Keratinocyte (primary cell): Measurements from ENCODE around the gene PID1. TPM values are rescaled to one million over a fixed set of nuclear protein-coding genes. Genes with fewer than 3 reads are reported as not detected.

Source experiments
- DNase-seq: peaks from one replicate; pipeline ENCODE4 v3.0.0-alpha.2; 2011; ENCODE audit warnings: low read depth, missing footprints, low spot score
- FAIRE-seq: peaks from 2 replicates; lab custom pipeline; 2011; peaks lifted over from hg19 to GRCh38; lab: Jason Lieb, UNC
- H2AFZ ChIP-seq: 2 replicates; pipeline ENCODE4 v1.6.0; 2012; ENCODE audit warnings: low read length, control low read depth, inconsistent platforms; ENCODE audit not compliant: control insufficient read depth
- H3K27ac ChIP-seq: 2 replicates; pipeline ENCODE4 v1.5.1; 2011; ENCODE audit warnings: low read length; ENCODE audit not compliant: control insufficient read depth, insufficient read depth
- H3K27me3 ChIP-seq: 3 replicates; pipeline ENCODE4 v1.6.0; 2011; ENCODE audit warnings: low read length; ENCODE audit not compliant: control insufficient read depth, insufficient read depth; ENCODE audit errors: extremely low read depth
- H3K36me3 ChIP-seq, 2 experiments: 2 replicates in 1 of 2; 3 replicates in 1 of 2; pipeline ENCODE4 v1.5.1; 2011; ENCODE audit warnings: low read length in 2 of 2, mild to moderate bottlenecking in 1 of 2; ENCODE audit not compliant: control insufficient read depth in 2 of 2, insufficient read depth in 2 of 2; ENCODE audit errors: extremely low read depth in 1 of 2
- H3K4me1 ChIP-seq: 3 replicates; pipeline ENCODE4 v1.5.1; 2011; ENCODE audit warnings: low read length; ENCODE audit not compliant: control insufficient read depth, insufficient read depth; ENCODE audit errors: extremely low read depth
- H3K4me2 ChIP-seq: 3 replicates; pipeline ENCODE4 v1.6.0; 2011; ENCODE audit warnings: low read depth, low read length; ENCODE audit not compliant: control insufficient read depth, insufficient read depth; ENCODE audit errors: extremely low read depth
- H3K4me3 ChIP-seq, 3 experiments: fragments of 200-600 bp in 1 of 3; sonication (generic) in 1 of 3; 2 replicates in 2 of 3; 3 replicates in 1 of 3; pipeline ENCODE4 v1.5.1; 2011 to 2016; ENCODE audit warnings: low read length in 3 of 3, mild to moderate bottlenecking in 3 of 3, control low read depth in 2 of 3, inconsistent platforms in 1 of 3, low read depth in 1 of 3, mixed read lengths in 1 of 3, mixed run types in 1 of 3, moderate library complexity in 1 of 3; ENCODE audit not compliant: control insufficient read depth in 2 of 3, insufficient read depth in 2 of 3; ENCODE audit errors: extremely low read depth in 1 of 3
- H3K79me2 ChIP-seq: 2 replicates; pipeline ENCODE4 v1.6.0; 2012; ENCODE audit warnings: low read length; ENCODE audit not compliant: control insufficient read depth, insufficient read depth
- H3K9ac ChIP-seq: 3 replicates; pipeline ENCODE4 v1.6.0; 2011; ENCODE audit warnings: low read length; ENCODE audit not compliant: control insufficient read depth, insufficient read depth; ENCODE audit errors: extremely low read depth
- H3K9me1 ChIP-seq: 3 replicates; pipeline ENCODE4 v1.6.0; 2011; ENCODE audit warnings: low read length; ENCODE audit not compliant: control insufficient read depth, insufficient read depth; ENCODE audit errors: extremely low read depth
- H3K9me3 ChIP-seq: 2 replicates; pipeline ENCODE4 v1.5.1; 2012; ENCODE audit warnings: low read depth, low read length; ENCODE audit not compliant: control insufficient read depth
- H4K20me1 ChIP-seq: 3 replicates; pipeline ENCODE4 v1.6.0; 2011; ENCODE audit warnings: low read length; ENCODE audit not compliant: control insufficient read depth, insufficient read depth; ENCODE audit errors: extremely low read depth
- CTCF ChIP-seq, 3 experiments: IDR thresholded peaks in 1 of 3; conservative IDR thresholded peaks in 1 of 3; optimal IDR thresholded peaks in 1 of 3; 2 replicates in 2 of 3; 3 replicates in 1 of 3; pipeline versions ENCODE3 to v1.5.1; 2011; ENCODE audit warnings: low read length in 3 of 3, mild to moderate bottlenecking in 3 of 3, moderate library complexity in 2 of 3, control low read depth in 1 of 3, inconsistent platforms in 1 of 3; ENCODE audit not compliant: insufficient read depth in 2 of 3; ENCODE audit errors: extremely low read depth in 1 of 3
- EZH2 ChIP-seq: IDR thresholded peaks from one replicate; pipeline ENCODE4 v1.6.1; 2012; ENCODE audit warnings: inconsistent platforms, mild to moderate bottlenecking, low read length, moderate library complexity
- dilution Hi-C: fragments of 300-500 bp; cut with MboI; formaldehyde crosslinking; loops from one replicate; pipeline ENCODE4 v1.7.0; 2020; ENCODE audit warnings: low sequenced_read_pairs; ENCODE audit not compliant: extremely low pct_ligation_motif_present
- polyA plus RNA-seq, 5 experiments: library from polyadenylated mRNA; depleted of rRNA in 3 of 5; stranded (reverse) in 3 of 5; stranded (forward) in 1 of 5; unstranded in 1 of 5; fragments of >200 nt; gene quantifications; 1 replicate in 1 of 5; 2 replicates in 3 of 5; 3 replicates in 1 of 5; pipeline versions ENCODE4 v1.2.1 to v1.2.3, GENCODE V29; 2011 to 2012; ENCODE audit warnings: missing spikeins in 2 of 5, low read depth in 1 of 5, low replicate concordance in 1 of 5

PID1 gene
- polyA plus RNA-seq, 1 donor (not counting 4 experiments of a cell fraction or from before 2014, with no cell fraction given), result 5.4 TPM

- Histone ChIP-seq H3K9ac (no peak overlapping the region), H4K20me1 (no peaks in the 10 kb centered on the region), H3K9me1 (no peaks in the 10 kb centered on the region), H3K9me3 (no peaks in the 10 kb centered on the region), H2AFZ (no peak overlapping the region), H3K4me3 (no peak overlapping the region), H3K27me3 (no peaks in the 10 kb centered on the region), H3K79me2 (no peaks in the 10 kb centered on the region), H3K4me2 (no peak overlapping the region), H3K27ac (no peak overlapping the region), H3K4me1 (no peaks in the 10 kb centered on the region), H3K36me3 (no peaks in the 10 kb centered on the region)
- DNase-seq (no peak), FAIRE-seq (no peak)
- no peak for TF ChIP-seq EZH2
- TF ChIP-seq CTCF (optimal IDR thresholded peaks at IDR 0.05 in 1 of 3, IDR thresholded peaks at IDR 0.05 in 1 of 3, conservative IDR thresholded peaks at IDR 0.05 in 1 of 3; ENCODE audit: extremely low read depth in 1 of 3, insufficient read depth in 2 of 3, low read length in 3 of 3), result no peak
- dilution Hi-C loops, result no loop called here
Measured at GRCh38 chr2:229170171-229170570, 100.9 kb downstream of the PID1 start.

- no peak overlapping the region for H3K4me3 ChIP-seq
- dilution Hi-C loops, result no loop called here
- no peak overlapping the region for H2AFZ ChIP-seq
- H3K79me2 ChIP-seq, result no peaks in the 10 kb centered on the region
- no peak for FAIRE-seq
- H4K20me1 ChIP-seq, result no peaks in the 10 kb centered on the region
- H3K9me3 ChIP-seq, result no peaks in the 10 kb centered on the region
- H3K9ac ChIP-seq, result no peak overlapping the region
- TF ChIP-seq EZH2 (no peak), CTCF (optimal IDR thresholded peaks at IDR 0.05 in 1 of 3, IDR thresholded peaks at IDR 0.05 in 1 of 3, conservative IDR thresholded peaks at IDR 0.05 in 1 of 3; ENCODE audit: extremely low read depth in 1 of 3, insufficient read depth in 2 of 3, low read length in 3 of 3) (no peak)
- no peaks in the 10 kb centered on the region for H3K9me1 ChIP-seq
- H3K27ac ChIP-seq, result no peak overlapping the region
- no peak for DNase-seq
- H3K4me1 ChIP-seq, result no peaks in the 10 kb centered on the region
- H3K4me2 ChIP-seq, result no peak overlapping the region
- H3K27me3 ChIP-seq, result no peaks in the 10 kb centered on the region
- no peaks in the 10 kb centered on the region for H3K36me3 ChIP-seq
Measured at GRCh38 chr2:229169751-229170150, 101.3 kb downstream of the PID1 start.
